GM12872 (cell line): ENCODE data around the gene PRMT6.

Source experiments
- CTCF ChIP-seq: IDR thresholded peaks from 3 replicates; pipeline ENCODE4 v1.5.1; 2011; ENCODE audit warnings: low read depth, mild to moderate bottlenecking, low read length, moderate library complexity; ENCODE audit not compliant: insufficient read depth

Gene PRMT6

GRCh38 chr1:107105914-107106313, 49.4 kb downstream of the PRMT6 start:
- no peak for TF ChIP-seq CTCF
